K562 (cell line): ENCODE measurements around the gene IFI27L2. TPM values are rescaled to one million over a fixed set of nuclear protein-coding genes. Genes with fewer than 3 reads are reported as not detected.

Experiments
- ATAC-seq: fragments of 200-7000 bp; cut with Tn5 transposase; 3 replicates; pipeline ENCODE4 v1.9.1; 2020; ENCODE audit warnings: moderate library complexity
- BruUV-seq: library from RNA; stranded (reverse); fragments of 400-500 nt; replicated peaks from 2 replicates; lab custom pipeline; 2021; lab: Mats Ljungman, UMichigan
- CTCF ChIA-PET: fragments of 300-600 bp; formaldehyde crosslinking; extraction: SDS; loops from one replicate; lab custom pipeline; 2021; ENCODE audit warnings: low intra/inter-chr PET ratio; lab: Yijun Ruan, JAX
- POLR2A ChIA-PET: fragments of 300-600, 350-650 bp; sonication (Branson Sonifier 250); formaldehyde crosslinking; extraction: SDS; loops from one replicate; lab custom pipeline; 2021; ENCODE audit warnings: antibody characterized with exemption, inconsistent platforms; lab: Yijun Ruan, JAX
- DNase-seq, 4 experiments: peaks; one replicate each; pipeline versions ENCODE4 v3.0.0 to v3.0.0-alpha.2; 2011 to 2018; ENCODE audit warnings: low spot score in 3 of 4, mixed read lengths in 3 of 4; ENCODE audit errors: extremely low read depth in 1 of 4
- FAIRE-seq: peaks from 2 replicates; lab custom pipeline; 2011; peaks lifted over from hg19 to GRCh38; lab: Jason Lieb, UNC
- H2AFZ ChIP-seq: 2 replicates; pipeline ENCODE4 v1.6.0; 2011; ENCODE audit warnings: low read depth, low read length, control low read depth, inconsistent platforms
- H3K27ac ChIP-seq: fragments of 200-600 bp; 3 replicates; pipeline ENCODE4 v1.8.0; 2011; ENCODE audit warnings: low read depth, mild to moderate bottlenecking, control low read depth, inconsistent platforms, low read length, moderate library complexity, mixed read lengths; ENCODE audit errors: extremely low read depth
- H3K27me3 ChIP-seq, 2 experiments: fragments of 300-600 bp in 1 of 2; 2 replicates in 1 of 2; 3 replicates in 1 of 2; pipeline versions ENCODE4 v1.6.0 to v1.8.0; 2011; ENCODE audit warnings: inconsistent platforms in 2 of 2, low read length in 2 of 2, mild to moderate bottlenecking in 1 of 2, mixed read lengths in 1 of 2, moderate library complexity in 1 of 2; ENCODE audit not compliant: control insufficient read depth in 2 of 2, insufficient read depth in 2 of 2
- H3K36me3 ChIP-seq: fragments of 300-600 bp; 3 replicates; pipeline ENCODE4 v1.8.0; 2011; ENCODE audit warnings: mild to moderate bottlenecking, low read length, inconsistent platforms; ENCODE audit not compliant: control insufficient read depth, insufficient read depth
- H3K4me1 ChIP-seq, 2 experiments: fragments of 200-600 bp in 1 of 2; replicated peaks in 1 of 2; 2 replicates in 1 of 2; 3 replicates in 1 of 2; pipeline versions ENCODE4 v1.5.1 to v1.8.0; 2011; ENCODE audit warnings: inconsistent platforms in 2 of 2, low read length in 2 of 2, mild to moderate bottlenecking in 1 of 2, mixed read lengths in 1 of 2, moderate library complexity in 1 of 2; ENCODE audit not compliant: control insufficient read depth in 2 of 2, insufficient read depth in 2 of 2
- H3K4me2 ChIP-seq: 2 replicates; pipeline ENCODE4 v1.6.1; 2011; ENCODE audit warnings: low read length, control low read depth, inconsistent platforms, mixed read lengths; ENCODE audit not compliant: insufficient read depth
- H3K4me3 ChIP-seq: fragments of 200-600 bp; sonication (generic), shearing (Covaris generic); 2 replicates; pipeline ENCODE4 v1.5.1; 2016; ENCODE audit warnings: control low read depth, inconsistent platforms
- H3K79me2 ChIP-seq: fragments of 200-600 bp; 3 replicates; pipeline ENCODE4 v1.8.0; 2011; ENCODE audit warnings: low read length, inconsistent platforms; ENCODE audit not compliant: control insufficient read depth, insufficient read depth
- H3K9ac ChIP-seq, 2 experiments: 2 replicates each; pipeline versions ENCODE4 v1.6.0 to v1.6.1; 2011; ENCODE audit warnings: low read depth in 2 of 2, low read length in 2 of 2, control low read depth in 1 of 2, inconsistent platforms in 1 of 2, mild to moderate bottlenecking in 1 of 2, mixed read lengths in 1 of 2; ENCODE audit not compliant: insufficient read depth in 1 of 2
- H3K9me1 ChIP-seq: one replicate; pipeline ENCODE4 v1.6.0; 2011; ENCODE audit warnings: inconsistent platforms, mild to moderate bottlenecking, low read length, moderate library complexity; ENCODE audit not compliant: control insufficient read depth, insufficient read depth
- H3K9me3 ChIP-seq: replicated peaks from 2 replicates; pipeline ENCODE4 v1.5.1; 2011; ENCODE audit warnings: low read depth, low read length, inconsistent platforms; ENCODE audit not compliant: control insufficient read depth, insufficient read depth
- H4K20me1 ChIP-seq: replicated peaks from 2 replicates; pipeline ENCODE4 v1.6.1; 2011; ENCODE audit warnings: low read length, inconsistent platforms, mixed read lengths; ENCODE audit not compliant: control insufficient read depth, insufficient read depth
- EP400 ChIP-seq: fragments of 450-650 bp; IDR thresholded peaks from 2 replicates; pipeline ENCODE4 v1.6.1; 2017; ENCODE audit warnings: antibody characterized with exemption, mild to moderate bottlenecking, moderate library complexity
- FOXK2 ChIP-seq, 2 experiments: fragments of 450-650 bp; IDR thresholded peaks in 1 of 2; conservative IDR thresholded peaks in 1 of 2; 2 replicates each; pipeline ENCODE4 v1.6.1; 2016; ENCODE audit warnings: low read depth in 2 of 2, mild to moderate bottlenecking in 1 of 2
- HDAC3 ChIP-seq: fragments of 450-650 bp; IDR thresholded peaks from 2 replicates; pipeline ENCODE4 v1.6.1; 2018; ENCODE audit warnings: borderline replicate concordance, mild to moderate bottlenecking, moderate library complexity; ENCODE audit not compliant: partially characterized antibody
- RFX7 ChIP-seq: fragments of 250-450 bp; sonication (Bioruptor Pico); IDR thresholded peaks from 2 replicates; pipeline ENCODE4 v1.5.1; 2021; ENCODE audit warnings: mild to moderate bottlenecking
- SRSF9 ChIP-seq: fragments of 200-400 bp; formaldehyde crosslinking; IDR thresholded peaks from 2 replicates; pipeline ENCODE4 v1.6.1; 2017; ENCODE audit warnings: low read depth, low read length, borderline replicate concordance
- TCFL5 ChIP-seq: fragments of 250-450 bp; sonication (Bioruptor Pico); conservative IDR thresholded peaks from 2 replicates; pipeline ENCODE4 v1.6.1; 2021; ENCODE audit warnings: mild to moderate bottlenecking, moderate library complexity, matching md5 sums
- XRCC4 ChIP-seq: IDR thresholded peaks from one replicate; pipeline ENCODE4 v1.6.1; 2011; ENCODE audit not compliant: insufficient read depth, insufficient read length; ENCODE audit errors: extremely low read depth
- ZNF280B ChIP-seq: fragments of 250-450 bp; sonication (Bioruptor Pico); IDR thresholded peaks from 2 replicates; pipeline ENCODE4 v1.5.1; 2021; ENCODE audit warnings: mild to moderate bottlenecking
- ZNF436 ChIP-seq: fragments of 250-450, 450-650 bp; sonication (Bioruptor Pico); formaldehyde crosslinking; IDR thresholded peaks from 2 replicates; pipeline ENCODE4 v1.7.0; 2020; ENCODE audit warnings: mild to moderate bottlenecking
- ZSCAN32 ChIP-seq: fragments of 450-650 bp; formaldehyde crosslinking; IDR thresholded peaks from 2 replicates; pipeline ENCODE4 v1.4.0; 2020; ENCODE audit warnings: mild to moderate bottlenecking, moderate library complexity
- WGBS: fragments of 100-300 bp; shearing (Covaris generic); methylation state at CpG from one replicate; pipeline ENCODE4 v1.1.6; 2016; ENCODE audit warnings: low coverage, mixed read lengths; ENCODE audit not compliant: insufficient coverage; ENCODE audit errors: missing lambda C conversion rate; 5-methylcytosine and 5-hydroxymethylcytosine counted together
- in situ Hi-C: fragments of 300-500 bp; cut with MboI; formaldehyde crosslinking; loops from 4 replicates; pipeline ENCODE4 v1.15.0; 2018; ENCODE audit warnings: inconsistent platforms, mixed read lengths
- intact Hi-C: fragments of 100-400 bp; cut with micrococcal nuclease; formaldehyde crosslinking; loops from 2 replicates; pipeline ENCODE4 v1.14.2; 2022
- polyA plus RNA-seq, 8 experiments: library from polyadenylated mRNA; depleted of rRNA in 4 of 8; stranded (reverse) in 5 of 8; unstranded in 3 of 8; fragments of >200 nt; fragmentation: Nextera tagmentation in 2 of 8; fragmentation: Illumina TruSeq in 1 of 8; extraction: Ambion mirVana in 2 of 8; extraction: Trizol in 1 of 8; gene quantifications; 2 replicates each; pipeline versions ENCODE4 v1.2.1 to v1.2.3, GENCODE V29; 2011 to 2014; ENCODE audit warnings: inconsistent platforms in 1 of 8, missing spikeins in 1 of 8
- total RNA-seq, 7 experiments: library from RNA; depleted of rRNA in 6 of 7; stranded (reverse); fragments of >200 nt in 6 of 7; fragmentation: Illumina TruSeq in 2 of 7; extraction: Trizol in 2 of 7; gene quantifications; 2 replicates each; pipeline versions ENCODE4 v1.2.1 to v1.2.3, GENCODE V29; 2011 to 2021; ENCODE audit warnings: low replicate concordance in 1 of 7

IFI27L2 gene
- total and polyA plus RNA-seq, 9 of the 15 experiments (the other 6 are each of a cell fraction or from before 2014, with no cell fraction given): 1.0 to 9.3 (median 4.1) TPM

GRCh38 chr14:94139006-94139405, 9.6 kb upstream of the IFI27L2 start (continued):
- TF ChIP-seq ZNF436 (CRISPR knock-in tag) (no peak), TCFL5 (CRISPR knock-in tag) (no peak), ZSCAN32 (CRISPR knock-in tag) (no peak)
- TF ChIP-seq, all 486 proteins: peak for 0

DNA sequence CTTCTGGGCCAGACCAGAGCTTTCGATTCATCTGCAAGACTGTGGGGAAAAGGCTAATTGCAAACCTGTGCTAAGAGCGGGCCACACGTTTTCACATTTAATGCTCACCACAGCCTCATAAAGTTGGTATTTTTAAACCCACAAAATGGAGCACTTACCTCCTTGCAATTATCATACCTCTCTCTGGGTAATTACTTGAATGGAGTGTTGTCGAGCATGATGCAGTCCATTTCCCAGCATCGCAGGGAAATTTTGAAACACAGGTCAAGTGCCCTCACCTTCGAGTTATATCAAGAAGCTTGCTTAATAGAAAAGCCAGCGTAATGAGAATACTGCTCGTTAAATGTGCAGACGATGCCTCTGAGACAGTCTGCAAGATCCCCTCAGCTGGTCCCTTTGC, 8.8 kb upstream of the IFI27L2 start:
- no peak overlapping the region for H2AFZ ChIP-seq
- H4K20me1 ChIP-seq: no peaks in the 10 kb centered on the region
- H3K79me2 ChIP-seq: no peaks in the 10 kb centered on the region
- H3K27me3 ChIP-seq: peaks cover 0 to 15% of the 10 kb centered on the region in 2 experiments; a peak in 2 of 5 replicates
- no peaks in the 10 kb centered on the region for H3K9me1 ChIP-seq
- H3K36me3 ChIP-seq: no peaks in the 10 kb centered on the region
- H3K4me3 ChIP-seq: no peak overlapping the region
- DNase-seq (no peak), FAIRE-seq (no peak), ATAC-seq (no peak)
- H3K9ac ChIP-seq: no peak overlapping the region
- ChIA-PET POLR2A (interaction anchor here (0.6 kb wide), 1 partner anchor 84 kb away, joined by 3 read pairs; no protein-coding TSS in a partner anchor), CTCF (no interaction called here)
- no peak overlapping the region for H3K27ac ChIP-seq
- H3K4me1 ChIP-seq: no peaks in the 10 kb centered on the region; a peak in 2 of 5 replicates
- intact Hi-C loops: no loop called here
- WGBS: 7% methylated on average over 9 of the region's 9 CpGs
- H3K4me2 ChIP-seq: no peak overlapping the region
- no peaks in the 10 kb centered on the region; the same call in 1 of the 2 replicates for H3K9me3 ChIP-seq
- TF ChIP-seq SRSF9: no peak
- no peak for TF ChIP-seq XRCC4
- TF ChIP-seq EP400: no peak
- TF ChIP-seq HDAC3: no peak
- no peak for TF ChIP-seq FOXK2 (conservative IDR thresholded peaks at IDR 0.05 in 1 of 2, IDR thresholded peaks at IDR 0.05 in 1 of 2; ENCODE audit: low read depth in 2 of 2)
- TF ChIP-seq ZNF280B (CRISPR knock-in tag): no peak
- TF ChIP-seq TCFL5 (CRISPR knock-in tag): no peak
- TF ChIP-seq RFX7 (CRISPR knock-in tag): no peak
- BruUV-seq: no TSS peak
- in situ Hi-C loops: loop anchor here (5.0 kb wide), 1 partner anchor 101 kb away; no protein-coding TSS in a partner anchor
